Measurements from ENCODE around the gene PPP4R3A.
"Not testable (repeated sequence)": the region's sequence is repeated elsewhere in the genome, so short reads cannot be mapped to it uniquely, and the experiment has no call there.

The PPP4R3A gene

GRCh38 chr14:91510171-91511042 lies at the start of gene PPP4R3A:
Gene PPP4R3A (minus strand): TSS chr14:91510310. CDS start chr14:91509647, 663 bp downstream.
- in situ Hi-C loops (cut with HindIII; ENCODE audit: low sequenced_read_pairs): no loop called here

GRCh38 chr14:91555531-91555930 lies 45.4 kb upstream of the PPP4R3A start:
- in situ Hi-C loops (cut with HindIII; ENCODE audit: low sequenced_read_pairs): no loop called here

- in situ Hi-C loops (cut with HindIII; ENCODE audit: low sequenced_read_pairs): no loop called here
Observed at GRCh38 chr14:91554535-91555332, 44.6 kb upstream of the PPP4R3A start.

GRCh38 chr14:91548108-91548507 lies 38.0 kb upstream of the PPP4R3A start:
- in situ Hi-C loops (cut with HindIII; ENCODE audit: low sequenced_read_pairs): loop anchor here (5.0 kb wide), 1 partner anchor 34 kb away; no protein-coding TSS in a partner anchor

- in situ Hi-C loops (cut with HindIII; ENCODE audit: low sequenced_read_pairs): loop anchor here (5.0 kb wide), 1 partner anchor 36 kb away; no protein-coding TSS in a partner anchor
Observed at GRCh38 chr14:91545946-91546716, 36.0 kb upstream of the PPP4R3A start.

GRCh38 chr14:91545204-91545603 lies 35.1 kb upstream of the PPP4R3A start:
- in situ Hi-C loops (cut with HindIII; ENCODE audit: low sequenced_read_pairs): loop anchor here (5.0 kb wide), 1 partner anchor 37 kb away; no protein-coding TSS in a partner anchor

GRCh38 chr14:91536327-91536726 lies 26.2 kb upstream of the PPP4R3A start:
- in situ Hi-C loops (cut with HindIII; ENCODE audit: low sequenced_read_pairs): no loop called here

GRCh38 chr14:91534059-91534458 lies 23.9 kb upstream of the PPP4R3A start:
- in situ Hi-C loops (cut with HindIII; ENCODE audit: low sequenced_read_pairs): not testable (repeated sequence)

- in situ Hi-C loops (cut with HindIII; ENCODE audit: low sequenced_read_pairs): no loop called here
Observed at GRCh38 chr14:91533623-91534022, 23.5 kb upstream of the PPP4R3A start.

GRCh38 chr14:91523972-91524371 lies 13.9 kb upstream of the PPP4R3A start:
- in situ Hi-C loops (cut with HindIII; ENCODE audit: low sequenced_read_pairs): no loop called here

GRCh38 chr14:91521061-91521640 lies 11.0 kb upstream of the PPP4R3A start:
- in situ Hi-C loops (cut with HindIII; ENCODE audit: low sequenced_read_pairs): no loop called here

- in situ Hi-C loops (cut with HindIII; ENCODE audit: low sequenced_read_pairs): no loop called here
Observed at GRCh38 chr14:91520138-91520537, 10.0 kb upstream of the PPP4R3A start.

GRCh38 chr14:91519239-91520036 lies 9.3 kb upstream of the PPP4R3A start:
- in situ Hi-C loops (cut with HindIII; ENCODE audit: low sequenced_read_pairs): no loop called here

- in situ Hi-C loops (cut with HindIII; ENCODE audit: low sequenced_read_pairs): no loop called here
Observed at GRCh38 chr14:91516663-91517388, 6.7 kb upstream of the PPP4R3A start.

GRCh38 chr14:91515979-91516378 lies 5.9 kb upstream of the PPP4R3A start:
- in situ Hi-C loops (cut with HindIII; ENCODE audit: low sequenced_read_pairs): no loop called here

- in situ Hi-C loops (cut with HindIII; ENCODE audit: low sequenced_read_pairs): no loop called here
Observed at GRCh38 chr14:91511043-91511383, 903 bp upstream of the PPP4R3A start.

GRCh38 chr14:91509878-91510170 lies 286 bp downstream of the PPP4R3A start:
- in situ Hi-C loops (cut with HindIII; ENCODE audit: low sequenced_read_pairs): no loop called here

GRCh38 chr14:91509083-91509877 lies 830 bp downstream of the PPP4R3A start:
- in situ Hi-C loops (cut with HindIII; ENCODE audit: low sequenced_read_pairs): no loop called here

- in situ Hi-C loops (cut with HindIII; ENCODE audit: low sequenced_read_pairs): no loop called here
Observed at GRCh38 chr14:91508105-91508504, 2.0 kb downstream of the PPP4R3A start.

Data from endothelial cell of hepatic sinusoid (primary cell).